Measurements from ENCODE around the gene AVP.

DNA sequence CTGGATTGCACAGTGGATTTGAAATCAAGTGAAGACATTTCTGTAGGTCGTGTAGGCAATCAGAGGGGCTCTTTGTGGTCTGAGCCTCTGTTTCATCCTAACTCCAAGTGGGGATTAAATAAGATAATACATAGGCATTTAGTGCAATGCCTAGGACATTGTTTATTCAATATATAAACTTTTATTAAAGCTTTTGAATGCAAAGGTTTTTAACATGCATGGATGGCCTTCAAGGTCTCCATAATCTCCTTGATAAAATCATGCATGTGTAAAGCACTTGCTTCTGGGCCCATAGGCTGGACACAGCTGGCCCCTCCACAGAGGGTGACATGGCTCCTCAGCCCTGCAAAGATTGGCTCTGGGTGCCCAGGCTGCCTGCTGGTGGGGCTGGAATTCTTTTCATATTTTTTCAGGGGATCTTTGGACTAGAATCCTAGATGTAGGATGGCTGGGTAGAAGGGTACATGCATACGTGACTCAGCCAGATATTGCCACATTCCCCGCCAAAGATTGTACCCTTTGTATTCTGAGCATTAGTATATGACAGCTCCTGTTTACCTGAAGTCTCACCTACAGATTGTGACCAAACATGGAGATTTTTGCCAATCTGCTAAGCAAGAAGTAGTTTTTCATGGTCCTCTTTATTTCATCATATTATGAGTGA is 19.0 kb upstream of the AVP start:
- TF ChIP-seq POLR2A (IDR thresholded peaks at IDR 0.05) (no peak), CTCF (IDR thresholded peaks at IDR 0.05) (no peak)

All from uterus (tissue), 2 donors.